ENCODE measurements around the gene MT2A.
A peak's percentile ranks its signal among the peaks of the same experiment; 100 is the strongest.
"Not testable (repeated sequence)": the region's sequence is repeated elsewhere in the genome, so short reads cannot be mapped to it uniquely, and the experiment has no call there.

MT2A gene

GRCh38 chr16:56608043-56608875 is at the start of gene MT2A:
MT2A (plus strand) TSS chr16:56608584; CDS start chr16:56608656, 72 bp downstream.
- DNase-seq, result peak; percentile 95

- DNase-seq, result no peak
Observed at GRCh38 chr16:56559109-56559508, 49.3 kb upstream of the MT2A start.

- DNase-seq, result no peak
Observed at GRCh38 chr16:56560447-56560846, 47.9 kb upstream of the MT2A start.

GRCh38 chr16:56561126-56561525 is 47.3 kb upstream of the MT2A start:
- no peak for DNase-seq

- DNase-seq, result no peak
Observed at GRCh38 chr16:56564793-56565477, 43.4 kb upstream of the MT2A start, which contains the start of gene MT4. MT4 (plus strand) TSS chr16:56565073; CDS start chr16:56565129, 56 bp downstream.

- DNase-seq, result no peak
Observed at GRCh38 chr16:56569971-56570370, 38.4 kb upstream of the MT2A start.

GRCh38 chr16:56571525-56571924 is 36.9 kb upstream of the MT2A start:
- DNase-seq, result no peak

- DNase-seq, result no peak
Observed at GRCh38 chr16:56574625-56575024, 33.8 kb upstream of the MT2A start.

- peak; percentile 95 for DNase-seq
Observed at GRCh38 chr16:56576585-56577299, 31.6 kb upstream of the MT2A start.

- no peak for DNase-seq
Observed at GRCh38 chr16:56577300-56577625, 31.1 kb upstream of the MT2A start.

- no peak for DNase-seq
Observed at GRCh38 chr16:56580391-56581048, 27.9 kb upstream of the MT2A start.

GRCh38 chr16:56582911-56583310 is 25.5 kb upstream of the MT2A start:
- not testable (repeated sequence) for DNase-seq

- DNase-seq, result no peak
Observed at GRCh38 chr16:56583351-56584168, 24.8 kb upstream of the MT2A start.

GRCh38 chr16:56584276-56584675 is 24.1 kb upstream of the MT2A start:
- no peak for DNase-seq

GRCh38 chr16:56588781-56589140 is 19.6 kb upstream of the MT2A start:
- DNase-seq, result no peak

- no peak for DNase-seq
Observed at GRCh38 chr16:56589141-56590039, 19.0 kb upstream of the MT2A start, which contains the start of gene MT3. MT3 (plus strand) TSS chr16:56589528; CDS start chr16:56589591, 63 bp downstream.

GRCh38 chr16:56591377-56592060 is 16.9 kb upstream of the MT2A start:
- DNase-seq, result no peak

- no peak for DNase-seq
Observed at GRCh38 chr16:56593573-56594291, 14.7 kb upstream of the MT2A start.

- no peak for DNase-seq
Observed at GRCh38 chr16:56594292-56594619, 14.1 kb upstream of the MT2A start.

Data from activated effector memory CD4-positive, alpha-beta T cell treated with anti-CD3 and anti-CD28 coated beads, Interleukin-2, amount 50 U/mL, for 16 hours (primary cell).